Endothelial cell (in vitro differentiated cells): Measurements from ENCODE around the gene EIF4G1. TPM values are rescaled to one million over a fixed set of nuclear protein-coding genes. Genes with fewer than 3 reads are reported as not detected.

Source experiments
- DNase-seq: peaks from one replicate; pipeline ENCODE4 v3.0.0; 2021; ENCODE audit warnings: low spot score
- H3K27ac Mint-ChIP-seq: one replicate; pipeline ENCODE4 v1.8.0; 2021; ENCODE audit warnings: mixed read lengths, inconsistent platforms; ENCODE audit not compliant: unreplicated experiment
- H3K27me3 Mint-ChIP-seq: one replicate; pipeline ENCODE4 v1.8.0; 2021; ENCODE audit warnings: mild to moderate bottlenecking, moderate library complexity, mixed read lengths, inconsistent platforms; ENCODE audit not compliant: unreplicated experiment
- H3K36me3 Mint-ChIP-seq: one replicate; pipeline ENCODE4 v1.8.0; 2021; ENCODE audit warnings: mild to moderate bottlenecking, low read depth, mixed read lengths, inconsistent platforms; ENCODE audit not compliant: unreplicated experiment
- H3K4me1 Mint-ChIP-seq: one replicate; pipeline ENCODE4 v1.8.0; 2021; ENCODE audit warnings: mild to moderate bottlenecking, mixed read lengths, inconsistent platforms; ENCODE audit not compliant: unreplicated experiment
- H3K4me3 Mint-ChIP-seq: one replicate; pipeline ENCODE4 v1.8.0; 2021; ENCODE audit warnings: mild to moderate bottlenecking, mixed read lengths, inconsistent platforms; ENCODE audit not compliant: unreplicated experiment
- H3K9me3 Mint-ChIP-seq: one replicate; pipeline ENCODE4 v1.8.0; 2021; ENCODE audit warnings: mixed read lengths, inconsistent platforms; ENCODE audit not compliant: unreplicated experiment
- CTCF ChIP-seq: fragments of 200-600 bp; sonication (generic); IDR thresholded peaks from one replicate; pipeline ENCODE4 v1.5.0; 2021; ENCODE audit warnings: antibody characterized with exemption; ENCODE audit not compliant: unreplicated experiment
- total RNA-seq: library from RNA; stranded (reverse); fragmentation: NEBNext Ultra II Directional; extraction: Animal tissue kit (Norgen Biotek cat#: 25700); gene quantifications from one replicate; pipeline ENCODE4 v1.2.1, GENCODE V29; 2021; ENCODE audit not compliant: unreplicated experiment

EIF4G1 gene
- total RNA-seq, 1 donor from 2014 or later, result 390 TPM

DNA sequence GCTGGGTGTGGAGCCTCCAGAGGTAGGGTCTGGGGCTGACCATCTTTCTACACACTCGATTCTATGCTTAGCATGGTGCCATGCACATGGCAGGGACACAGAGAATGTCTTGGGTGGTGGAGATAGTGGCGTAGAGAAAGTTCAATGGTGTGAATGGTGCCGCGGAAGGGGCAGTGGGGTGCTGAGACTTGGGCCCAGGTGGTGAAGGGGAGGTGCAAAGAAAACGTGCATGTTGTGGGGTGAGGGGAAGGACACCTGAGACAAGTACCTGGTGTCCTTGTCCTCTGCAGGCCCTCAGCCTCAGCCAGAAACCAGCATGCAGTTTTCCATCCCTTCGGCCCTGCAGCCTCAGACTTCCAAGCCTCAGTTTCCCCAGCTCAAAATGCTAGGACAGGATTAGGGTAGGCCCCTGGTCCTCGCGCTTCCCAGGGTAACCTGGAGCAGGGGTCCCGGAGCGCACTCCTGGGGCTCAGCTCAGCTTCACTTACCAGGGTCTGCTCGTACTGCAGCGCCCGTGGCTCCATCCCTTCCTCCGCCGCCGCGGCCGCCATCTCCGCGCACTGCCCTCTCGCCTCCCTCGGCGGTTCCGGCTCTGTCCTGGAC lies 46.6 kb downstream of the EIF4G1 start:
- no peak for TF ChIP-seq CTCF
- H3K27ac Mint-ChIP-seq, result peak overlapping the region; percentile 58
- DNase-seq, result no peak
- H3K4me1 Mint-ChIP-seq, result peaks cover 18% of the 10 kb centered on the region
- H3K9me3 Mint-ChIP-seq, result no peaks in the 10 kb centered on the region
- peaks cover 9% of the 10 kb centered on the region for H3K27me3 Mint-ChIP-seq
- H3K36me3 Mint-ChIP-seq, result peaks cover 13% of the 10 kb centered on the region
- peak overlapping the region; percentile 89 for H3K4me3 Mint-ChIP-seq

GRCh38 chr3:184361532-184361931 lies 47.1 kb downstream of the EIF4G1 start, which contains the start of the genes CLCN2 and POLR2H:
Gene CLCN2, minus strand, starts transcription at chr3:184361605. Its CDS starts 126 bp downstream, at chr3:184361479.
Gene POLR2H, plus strand, starts transcription at chr3:184361710. Its CDS starts 1,783 bp downstream, at chr3:184363493.
- H3K4me1 Mint-ChIP-seq, result peaks cover 18% of the 10 kb centered on the region
- H3K27ac Mint-ChIP-seq, result peak within 1 kb of the TSS; percentile 93
- peak within 1 kb of the TSS; percentile 93 for H3K4me3 Mint-ChIP-seq
- H3K9me3 Mint-ChIP-seq, result no peaks in the 10 kb centered on the region
- peaks cover 14% of the 10 kb centered on the region for H3K36me3 Mint-ChIP-seq
- peaks cover 9% of the 10 kb centered on the region for H3K27me3 Mint-ChIP-seq
- DNase-seq, result peak; percentile 79
- TF ChIP-seq CTCF, result no peak

GRCh38 chr3:184361932-184362667 lies 47.7 kb downstream of the EIF4G1 start:
- Mint-ChIP-seq H3K9me3 (no peaks in the 10 kb centered on the region), H3K27ac (peak overlapping the region; percentile 93), H3K4me1 (peaks cover 18% of the 10 kb centered on the region), H3K4me3 (peak overlapping the region; percentile 93), H3K27me3 (peaks cover 9% of the 10 kb centered on the region), H3K36me3 (peaks cover 18% of the 10 kb centered on the region)
- no peak for TF ChIP-seq CTCF
- peak; percentile 44 for DNase-seq

GRCh38 chr3:184362668-184363546 lies 48.5 kb downstream of the EIF4G1 start:
- peak overlapping the region; percentile 94 for H3K4me3 Mint-ChIP-seq
- no peaks in the 10 kb centered on the region for H3K9me3 Mint-ChIP-seq
- peaks cover 18% of the 10 kb centered on the region for H3K4me1 Mint-ChIP-seq
- peaks cover 9% of the 10 kb centered on the region for H3K27me3 Mint-ChIP-seq
- peak; percentile 92 for DNase-seq
- TF ChIP-seq CTCF, result no peak
- peaks cover 24% of the 10 kb centered on the region for H3K36me3 Mint-ChIP-seq
- peak overlapping the region; percentile 98 for H3K27ac Mint-ChIP-seq
